NCI-H1417 treated with DMSO at 0.1 percent for 48 hours (cell line): ENCODE measurements around the gene KCNG2.
"Not testable (repeated sequence)": the region's sequence is repeated elsewhere in the genome, so short reads cannot be mapped to it uniquely, and the experiment has no call there.

ENCODE experiments used
- DNase-seq: peaks from one replicate; lab custom pipeline; 2025; lab: John Stamatoyannopoulos, UW

The KCNG2 gene

GRCh38 chr18:79853303-79853992, 55.7 kb downstream of the KCNG2 start:
- no peak for DNase-seq

GRCh38 chr18:79853993-79854364, 56.2 kb downstream of the KCNG2 start:
- DNase-seq = no peak

DNA sequence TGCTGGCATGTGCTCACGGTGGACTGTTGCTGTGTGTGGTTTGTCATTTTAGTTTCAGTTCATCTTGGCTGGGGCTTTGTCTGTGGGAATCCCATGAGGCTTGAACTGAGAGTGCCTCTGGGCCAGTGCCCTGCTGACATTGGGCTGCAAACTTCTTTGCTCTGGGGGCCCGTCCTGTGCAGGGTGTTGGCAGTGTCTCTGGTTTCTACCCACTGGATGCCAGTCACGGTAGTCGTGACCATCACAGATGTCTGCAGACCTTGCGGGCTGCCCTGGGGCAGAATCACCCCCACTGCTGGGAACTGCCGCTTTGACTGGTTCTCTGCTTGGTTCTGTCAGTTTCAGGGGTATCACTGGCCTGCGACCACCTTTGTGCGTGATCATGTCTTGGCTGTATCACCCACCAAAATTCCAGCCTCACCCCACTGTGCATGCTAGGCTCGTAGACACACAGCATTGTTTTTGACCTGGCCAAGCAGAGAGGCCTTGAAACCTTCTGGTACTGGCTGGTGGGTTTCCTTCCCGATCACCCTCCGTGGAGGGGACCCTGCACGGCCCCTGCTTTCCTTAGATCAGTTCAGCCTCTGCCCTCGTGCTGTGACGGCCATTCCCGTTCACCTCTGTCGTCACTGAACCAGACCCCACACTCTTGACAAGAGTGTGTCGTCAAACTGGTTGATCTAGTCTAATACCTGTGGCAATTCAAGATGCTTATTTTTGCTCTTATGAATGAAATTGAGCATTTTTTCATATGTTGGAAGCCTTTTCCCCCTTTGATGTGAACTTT, 57.6 kb downstream of the KCNG2 start:
- DNase-seq = no peak

DNA sequence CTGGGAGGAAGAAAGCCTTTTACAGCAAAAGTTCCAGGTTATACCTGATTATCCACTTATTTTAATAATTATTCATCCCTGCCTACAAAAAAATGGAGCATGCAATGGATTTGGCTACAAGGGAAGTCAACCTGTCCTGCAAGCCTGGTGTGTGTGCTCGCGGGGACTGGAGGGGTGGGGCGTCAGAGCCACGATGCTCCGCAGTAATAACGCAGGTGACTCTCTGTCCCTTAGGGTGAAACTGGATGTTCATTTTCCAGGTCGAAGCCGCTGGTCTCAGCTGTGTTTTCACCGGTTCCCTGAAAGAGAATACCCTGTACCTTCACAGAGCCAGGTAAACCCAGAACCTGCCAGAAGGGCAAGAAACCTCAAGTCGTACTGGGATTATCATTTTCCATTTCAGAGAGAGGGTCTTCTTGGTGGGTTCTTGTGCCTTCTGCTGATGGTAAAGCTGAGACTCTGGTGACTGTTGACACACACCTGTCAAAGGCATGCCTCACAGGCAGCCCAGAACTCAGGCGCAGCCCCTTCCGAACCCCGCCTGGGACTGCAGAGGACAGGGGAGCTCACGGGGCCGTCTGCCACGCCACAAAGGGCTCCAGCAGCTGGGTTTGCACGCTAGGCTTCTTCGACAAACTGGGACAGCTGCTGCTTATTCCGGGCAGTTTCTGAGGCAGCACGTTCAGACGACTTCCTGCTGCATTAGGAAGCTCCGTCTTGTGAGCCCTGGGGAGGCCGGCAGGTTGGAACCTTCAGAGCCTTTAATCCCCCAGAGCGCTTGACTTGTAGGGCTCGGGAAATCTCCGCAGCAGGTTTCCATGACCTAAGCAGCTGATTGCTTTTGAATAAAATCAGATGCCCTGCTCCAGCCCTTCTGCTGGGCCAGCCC, 58.6 kb downstream of the KCNG2 start:
- DNase-seq = no peak

DNA sequence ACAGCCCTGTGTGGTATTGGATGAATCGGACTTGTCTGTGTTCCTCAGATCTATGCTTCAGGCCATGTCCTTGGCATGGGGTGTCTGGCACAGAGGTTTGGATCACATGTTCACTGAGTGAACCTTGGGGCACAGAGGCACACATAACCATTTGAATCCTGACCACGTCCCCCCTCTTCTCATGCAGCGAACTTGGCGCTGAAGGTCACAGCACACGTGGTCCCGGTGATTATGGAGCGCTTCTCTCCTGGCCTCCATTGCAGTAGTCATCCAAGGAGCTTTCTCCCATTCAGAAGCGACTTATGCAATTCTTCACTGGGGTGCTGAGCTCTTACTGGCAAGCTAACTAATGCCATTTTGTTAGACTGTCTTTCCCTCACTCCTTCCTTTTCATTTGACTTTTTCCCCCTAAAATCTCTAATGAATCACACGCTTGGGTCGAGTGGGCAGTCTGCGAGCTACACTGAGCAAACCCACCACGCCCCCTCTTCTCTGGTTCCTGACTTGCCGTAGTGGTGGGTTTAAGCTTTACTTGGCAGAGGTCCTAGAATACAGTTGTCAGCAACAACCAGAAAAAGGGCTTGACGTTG, 59.4 kb downstream of the KCNG2 start:
- DNase-seq = no peak

DNA sequence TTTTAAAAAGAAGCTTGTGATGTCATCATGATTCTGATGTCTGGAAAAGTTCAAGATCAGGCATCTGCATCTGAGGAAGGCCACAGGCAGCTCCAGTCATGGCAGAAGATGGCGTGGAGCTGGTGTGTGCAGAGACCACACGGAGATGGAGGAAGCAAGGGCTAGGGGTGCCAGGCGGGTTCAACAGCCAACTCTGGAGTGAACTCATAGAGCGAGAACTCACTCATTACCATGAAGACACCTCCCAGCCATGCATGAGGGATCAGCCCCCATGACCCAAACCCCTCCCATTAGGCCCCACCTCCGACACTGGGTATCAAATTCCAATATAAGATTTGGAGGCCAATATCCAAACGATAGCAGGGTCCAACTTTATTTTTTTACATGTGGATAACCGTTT, 61.6 kb downstream of the KCNG2 start:
- no peak for DNase-seq

DNA sequence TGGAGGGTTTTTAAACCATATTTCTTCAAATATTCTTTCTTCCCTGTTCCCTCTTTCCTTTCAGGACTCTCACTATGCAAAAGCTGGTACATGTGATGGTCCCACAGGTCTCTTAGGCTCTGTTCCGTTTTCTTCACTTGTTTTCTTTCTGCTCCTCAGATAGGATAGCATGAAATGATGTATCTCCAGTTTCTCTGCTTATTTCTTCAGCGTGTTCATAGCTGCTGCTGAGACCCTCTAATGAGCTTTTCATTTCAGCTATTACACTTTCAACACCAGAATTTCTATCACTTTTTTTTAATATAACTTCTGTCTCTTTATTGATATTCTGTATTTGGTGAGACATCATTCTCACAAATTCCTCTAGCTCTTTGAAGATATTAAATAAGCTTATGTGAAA, 63.9 kb downstream of the KCNG2 start:
- no peak for DNase-seq

GRCh38 chr18:79862562-79862961, 64.8 kb downstream of the KCNG2 start:
- no peak for DNase-seq

DNA sequence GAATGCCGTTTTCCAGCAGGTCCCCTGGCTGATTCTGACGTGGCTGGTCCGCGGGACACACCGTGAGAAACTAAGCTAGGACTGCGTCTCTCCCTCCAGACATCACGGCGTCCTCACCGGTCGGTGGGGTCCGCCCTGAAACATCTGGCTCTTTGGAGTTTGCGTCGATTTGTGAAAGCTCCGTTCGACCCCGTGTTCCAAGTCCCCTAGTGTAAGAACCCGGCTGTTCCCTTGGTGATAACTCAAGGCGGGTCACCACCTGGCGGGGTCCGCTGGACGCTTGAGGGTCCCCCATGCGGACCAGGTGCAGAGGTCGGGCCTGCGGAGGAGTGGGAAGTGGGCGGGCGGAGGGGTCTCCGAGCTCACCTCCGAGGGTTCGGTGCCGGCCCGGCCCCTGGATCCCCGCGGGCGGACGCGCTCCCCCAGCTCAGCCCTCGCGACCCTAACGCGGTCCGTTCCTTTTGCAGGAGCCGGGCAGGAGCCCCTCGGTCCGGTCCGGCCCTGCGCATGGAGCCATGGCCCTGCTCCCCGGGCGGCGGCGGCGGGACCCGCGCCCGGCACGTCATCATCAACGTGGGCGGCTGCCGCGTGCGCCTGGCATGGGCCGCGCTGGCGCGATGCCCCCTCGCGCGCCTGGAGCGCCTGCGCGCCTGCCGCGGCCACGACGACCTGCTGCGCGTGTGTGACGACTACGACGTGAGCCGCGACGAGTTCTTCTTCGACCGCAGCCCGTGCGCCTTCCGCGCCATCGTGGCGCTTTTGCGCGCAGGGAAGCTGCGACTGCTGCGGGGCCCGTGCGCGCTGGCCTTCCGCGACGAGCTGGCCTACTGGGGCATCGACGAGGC, 65.6 kb downstream of the KCNG2 start:
- no peak for DNase-seq

DNA sequence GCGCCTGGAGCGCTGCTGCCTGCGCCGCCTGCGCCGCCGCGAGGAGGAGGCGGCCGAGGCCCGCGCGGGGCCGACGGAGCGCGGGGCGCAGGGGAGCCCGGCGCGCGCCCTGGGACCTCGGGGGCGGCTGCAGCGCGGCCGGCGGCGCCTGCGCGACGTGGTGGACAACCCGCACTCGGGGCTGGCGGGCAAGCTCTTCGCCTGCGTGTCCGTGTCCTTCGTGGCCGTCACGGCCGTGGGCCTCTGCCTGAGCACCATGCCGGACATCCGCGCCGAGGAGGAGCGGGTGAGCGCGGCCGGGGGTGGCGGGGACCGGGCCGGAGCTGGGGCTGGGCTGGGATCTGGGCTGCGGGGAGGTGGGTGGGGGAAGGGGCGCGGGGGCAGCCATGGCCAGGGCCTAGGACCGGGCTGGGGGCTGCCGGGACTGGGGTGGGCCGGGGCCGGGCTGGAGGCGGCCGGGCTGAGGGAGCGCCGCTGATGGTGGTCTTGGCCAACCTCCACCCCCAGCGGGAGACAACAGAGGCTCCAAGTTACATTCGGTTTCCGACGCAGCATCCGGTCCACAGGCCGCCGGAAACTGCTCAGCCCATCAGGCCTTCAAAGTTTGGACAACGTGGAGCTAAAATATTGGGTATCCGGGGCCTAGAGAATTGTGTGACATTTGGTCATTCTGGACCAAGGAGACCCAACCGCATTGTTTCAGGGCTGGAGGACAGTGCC, 66.4 kb downstream of the KCNG2 start:
- DNase-seq = no peak

- not testable (repeated sequence) for DNase-seq
Measured at GRCh38 chr18:79864955-79865354, 67.2 kb downstream of the KCNG2 start.

DNA sequence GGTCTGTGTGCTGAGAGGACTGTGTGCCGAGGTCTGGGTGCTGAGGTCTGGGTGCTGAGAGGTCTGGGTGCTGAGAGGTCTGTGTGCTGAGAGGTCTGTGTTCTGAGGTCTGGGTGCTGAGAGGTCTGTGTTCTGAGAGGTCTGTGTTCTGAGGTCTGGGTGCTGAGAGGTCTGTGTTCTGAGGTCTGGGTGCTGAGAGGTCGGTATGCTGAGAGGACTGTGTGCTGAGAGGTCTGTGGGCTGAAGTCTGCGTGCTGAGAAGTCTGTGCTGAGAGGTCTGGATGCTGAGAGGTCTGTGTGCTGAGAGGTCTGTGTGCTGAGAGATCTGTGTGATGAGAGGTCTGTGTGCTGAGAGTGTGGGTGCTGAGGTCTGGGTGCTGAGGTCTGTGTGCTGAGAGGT, 68.2 kb downstream of the KCNG2 start:
- DNase-seq = not testable (repeated sequence)

GRCh38 chr18:79866889-79867574, 69.3 kb downstream of the KCNG2 start:
- DNase-seq = no peak

DNA sequence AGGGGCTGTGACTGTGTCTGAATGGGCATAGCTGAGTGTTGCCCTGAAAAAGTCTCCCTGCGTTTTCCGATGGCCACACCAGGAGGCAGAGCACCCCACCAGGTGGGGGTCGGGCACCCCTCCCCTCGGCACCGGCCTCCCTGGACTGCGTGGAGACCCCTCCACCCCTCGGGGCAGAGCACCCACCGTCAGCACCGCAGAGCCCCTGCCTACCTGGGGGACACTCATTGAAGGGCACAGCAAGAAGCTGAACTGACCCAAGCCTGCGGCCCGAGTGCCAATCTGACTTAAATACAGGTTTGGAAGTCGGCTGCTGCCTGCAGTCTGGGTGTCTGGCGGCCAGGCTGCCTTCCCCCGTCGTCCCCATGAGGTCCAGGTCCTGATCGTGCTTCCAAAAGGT, 69.9 kb downstream of the KCNG2 start:
- no peak for DNase-seq

DNA sequence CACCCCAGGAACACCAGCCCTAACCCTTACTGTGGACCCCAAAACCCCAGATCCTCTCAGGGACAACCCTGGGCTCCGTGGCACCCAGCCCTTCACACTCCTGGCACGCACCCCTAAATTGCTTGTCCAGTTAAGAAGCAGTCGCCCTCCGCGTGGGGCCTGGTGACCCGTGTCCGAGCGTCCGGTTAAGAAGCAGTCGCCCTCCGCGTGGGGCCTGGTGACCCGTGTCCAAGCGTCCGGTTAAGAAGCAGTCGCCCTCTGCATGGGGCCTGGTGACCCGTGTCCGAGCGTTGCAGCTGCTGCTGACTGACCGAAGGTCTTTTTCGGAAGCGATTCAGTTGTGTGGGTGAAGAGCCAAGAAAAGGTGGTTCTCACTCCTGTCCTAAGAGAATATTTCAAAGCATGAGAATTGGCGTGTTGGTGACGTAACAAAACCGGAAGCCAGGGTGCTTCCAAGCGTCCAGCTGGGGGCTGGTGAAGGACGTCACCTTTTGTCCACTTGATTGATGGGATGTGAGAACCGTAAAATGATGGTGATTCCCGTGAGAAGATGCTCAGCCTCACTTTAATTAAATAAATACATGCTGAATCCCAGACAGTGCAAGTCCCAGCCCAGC, 70.5 kb downstream of the KCNG2 start:
- no peak for DNase-seq

DNA sequence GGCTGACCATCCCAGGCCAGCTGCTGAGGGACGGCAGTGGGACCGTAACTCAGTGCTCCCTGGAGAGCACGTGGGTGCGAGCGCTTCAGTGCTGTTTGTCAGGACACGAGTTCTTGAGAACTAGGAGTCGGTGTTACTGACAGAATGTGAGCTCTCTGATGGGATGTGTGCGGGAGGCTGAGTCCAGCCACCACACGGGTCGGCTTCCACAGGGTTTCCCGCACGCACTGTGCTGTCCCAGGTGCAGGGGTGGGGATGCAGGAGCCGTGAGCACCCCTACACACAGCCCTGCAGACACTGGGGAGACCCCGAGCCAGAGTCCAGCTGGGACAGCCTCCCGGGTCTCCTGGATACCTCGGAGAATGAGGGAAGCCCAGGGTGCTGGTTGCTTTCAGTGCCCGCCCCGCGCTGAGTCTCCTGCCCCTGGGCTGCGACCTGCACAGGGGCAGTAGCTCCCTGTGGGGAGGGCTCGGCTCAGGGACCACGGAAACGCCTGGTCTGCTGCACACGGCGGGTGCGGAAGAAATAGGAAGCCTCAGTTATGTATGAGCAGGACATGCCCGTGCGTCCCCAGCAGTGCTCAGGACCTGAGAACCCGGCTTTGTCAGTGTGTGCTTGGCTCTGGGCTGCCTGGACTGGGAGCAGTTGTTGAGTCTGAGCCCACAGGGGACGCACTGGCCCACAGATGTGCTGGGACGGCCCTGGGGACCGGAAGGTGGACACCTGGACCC, 71.2 kb downstream of the KCNG2 start:
- no peak for DNase-seq

DNA sequence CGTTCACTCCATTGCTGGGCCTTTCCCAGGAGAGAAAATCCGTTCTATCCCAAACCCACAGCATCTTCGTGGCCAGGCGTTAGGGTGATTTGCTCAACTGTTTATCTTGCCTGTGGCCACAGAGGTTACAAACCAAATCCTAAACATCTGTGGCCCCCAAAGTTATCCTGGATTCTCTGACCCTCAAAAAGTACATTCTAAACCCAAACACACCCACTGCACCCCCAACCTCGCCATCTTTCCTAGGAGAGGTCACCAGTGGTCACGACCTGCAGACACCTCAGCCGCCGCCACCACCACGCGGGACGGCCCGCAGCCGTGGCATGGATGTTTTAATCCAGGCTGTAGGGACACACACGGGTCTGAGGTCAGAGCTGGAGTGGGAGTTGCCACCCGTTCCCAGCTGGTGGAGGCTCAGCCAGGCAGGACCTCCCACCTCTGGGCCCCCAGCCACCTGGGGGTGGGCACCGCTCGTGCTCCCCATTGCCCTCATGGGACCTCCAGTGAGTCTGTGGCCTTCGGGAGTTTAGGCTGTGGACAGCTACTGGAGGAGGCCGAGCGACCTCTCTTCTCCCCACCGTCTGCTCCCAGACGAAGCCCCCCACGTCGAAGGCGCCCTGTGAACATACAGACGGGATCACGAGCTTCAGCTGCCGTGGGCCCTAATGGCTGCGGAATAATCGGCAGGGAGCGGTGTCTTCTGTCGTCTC, 72.0 kb downstream of the KCNG2 start:
- no peak for DNase-seq

- DNase-seq = no peak
Measured at GRCh38 chr18:79870301-79871025, 72.7 kb downstream of the KCNG2 start.
